Adrenal gland (tissue), 12 donors: ENCODE results near the gene TRIM52. TPM values are rescaled to one million over a fixed set of nuclear protein-coding genes. Genes with fewer than 3 reads are reported as not detected.

Experiments used
- DNase-seq, 7 donors: peaks; one replicate each; pipeline ENCODE4 v3.0.0-alpha.2; 2019 to 2020
- H3K27ac ChIP-seq, 5 donors: fragments of 200-600 bp; sonication (generic) in 4 of 5; 1 replicate in 3 of 5; 2 replicates in 2 of 5; pipeline versions ENCODE4 v1.5.1 to v1.8.0; 2016 to 2020; ENCODE audit warnings: mild to moderate bottlenecking in 1 of 5
- H3K27me3 ChIP-seq: fragments of 200-600 bp; 2 replicates; pipeline ENCODE4 v1.8.0; 2021
- H3K36me3 ChIP-seq, 2 donors: fragments of 200-600 bp; replicated peaks in 1 of 2; 1 replicate in 1 of 2; 2 replicates in 1 of 2; pipeline versions ENCODE4 v1.5.1 to v1.8.0; 2018 to 2022
- H3K4me1 ChIP-seq, 2 donors: fragments of 200-600 bp; replicated peaks in 1 of 2; 1 replicate in 1 of 2; 2 replicates in 1 of 2; pipeline versions ENCODE4 v1.5.1 to v1.8.0; 2018 to 2021
- H3K4me3 ChIP-seq, 4 donors: fragments of 200-600 bp; sonication (generic) in 3 of 4; one replicate each; pipeline ENCODE4 v1.5.1; 2016 to 2018
- H3K9me3 ChIP-seq, 3 donors: fragments of 200-600 bp; sonication (generic) in 1 of 3; replicated peaks in 1 of 3; 1 replicate in 2 of 3; 2 replicates in 1 of 3; pipeline versions ENCODE4 v1.5.1 to v1.8.0; 2016 to 2021
- POLR2A ChIP-seq, 2 donors: fragments of 450-650 bp; IDR thresholded peaks; one replicate each; pipeline ENCODE4 v1.6.1; 2017; ENCODE audit warnings: antibody characterized with exemption in 2 of 2, mild to moderate bottlenecking in 2 of 2, moderate library complexity in 1 of 2
- WGBS, 4 donors: extraction: QIAGEN DNeasy Blood & Tissue Kit in 2 of 4; methylation state at CpG; one replicate each; pipeline versions ENCODE4 v1.1.5 to v1.1.7; 2013 to 2017; 5-methylcytosine and 5-hydroxymethylcytosine counted together
- intact Hi-C, 2 donors: fragments of 100-400 bp; cut with DNase I; formaldehyde crosslinking; loops; one replicate each; pipeline versions ENCODE4 v1.14.1 to v1.15.0; 2022 to 2023
- polyA plus RNA-seq, 3 donors: library from polyadenylated mRNA; stranded (reverse); fragments of 200-250 nt in 2 of 3; fragments of 350-450 nt in 1 of 3; fragmentation: Illumina TruSeq in 1 of 3; extraction: RNeasy Lipid Tissue Mini Kit (QIAGEN cat#74804) in 1 of 3; gene quantifications; one replicate each; pipeline ENCODE4 v1.2.3, GENCODE V29; 2013 to 2014
- total RNA-seq, 9 donors: library from RNA; depleted of rRNA in 4 of 9; stranded (reverse); fragments of >200 nt in 4 of 9; fragments of 120-200 nt in 1 of 9; fragmentation: NEBNext Ultra II Directional in 1 of 9; extraction: Animal tissue kit (Norgen Biotek cat#: 25700) in 1 of 9; gene quantifications; one replicate each; pipeline versions ENCODE4 v1.1.0 to v1.2.4, GENCODE V29; 2013 to 2023
- TF ChIP-seq, protein P1 (sequence below), 6 experiments: fragments of 450-650 bp in 4 of 6; fragments of 200-600 bp in 2 of 6; sonication (generic) in 1 of 6; IDR thresholded peaks; 1 replicate in 5 of 6; 2 replicates in 1 of 6; pipeline versions ENCODE4 v1.5.1 to v1.8.0; 2016 to 2021; ENCODE audit warnings: antibody characterized with exemption in 6 of 6, mild to moderate bottlenecking in 2 of 6, moderate library complexity in 1 of 6
- donor health status: healthy with polysubstance abuse.
- donor health status: Bipolar disorder and iron deficiency.
- donor health status: DM: yes; HTN: yes; CAD: no.
- donor health status: DM: no; HTN: no; CAD: no.
- donor health status: DM: no; HTN: no; CAD: no.
- donor health status: DM: yes; HTN: yes; CAD: no.

Gene TRIM52
- total and polyA plus RNA-seq, 12 donors, result 7.8 to 23.9 (median 13.2) TPM

DNA sequence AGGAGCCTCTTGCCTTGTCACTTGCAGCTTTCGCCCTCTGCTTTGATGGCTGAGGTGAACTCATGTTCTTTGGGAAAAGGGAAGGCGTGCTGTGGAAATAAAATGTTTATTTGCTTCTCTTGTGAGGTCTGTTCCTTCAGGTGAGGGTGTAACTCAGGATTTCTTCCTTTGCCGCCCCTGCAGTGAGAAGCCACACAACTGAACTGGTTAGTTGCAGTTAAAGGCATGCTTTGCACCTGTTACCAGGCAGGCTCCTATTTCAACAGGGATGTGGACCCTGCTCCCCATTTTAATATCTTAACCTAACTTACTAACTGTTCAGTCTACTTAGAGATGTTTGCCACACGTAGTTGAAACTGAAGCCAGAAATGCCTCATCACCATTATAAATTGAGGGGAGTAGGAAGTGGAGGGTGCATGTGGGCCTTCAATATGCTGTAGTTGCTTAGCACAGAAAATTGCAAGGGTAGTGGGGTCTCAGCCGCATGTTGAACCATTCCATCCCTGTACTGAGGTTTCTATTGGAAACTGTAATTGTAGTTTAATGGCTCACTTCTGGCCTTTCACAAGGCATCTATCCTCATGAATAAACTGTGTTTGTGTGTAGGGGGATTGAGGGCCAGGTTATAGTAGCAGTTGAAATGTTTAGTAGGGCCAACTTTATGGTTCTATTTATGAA lies 25.1 kb downstream of the TRIM52 start:
- Histone ChIP-seq H3K27ac (no peak overlapping the region), H3K27me3 (no peaks in the 10 kb centered on the region), H3K4me3 (no peak overlapping the region), H3K4me1 (peaks cover 0 to 6% of the 10 kb centered on the region in 2 donors), H3K36me3 (peaks cover 4 to 91% of the 10 kb centered on the region in 2 donors), H3K9me3 (no peaks in the 10 kb centered on the region)
- no peak for TF ChIP-seq POLR2A (IDR thresholded peaks at IDR 0.05)
- TF ChIP-seq, protein P1, sequence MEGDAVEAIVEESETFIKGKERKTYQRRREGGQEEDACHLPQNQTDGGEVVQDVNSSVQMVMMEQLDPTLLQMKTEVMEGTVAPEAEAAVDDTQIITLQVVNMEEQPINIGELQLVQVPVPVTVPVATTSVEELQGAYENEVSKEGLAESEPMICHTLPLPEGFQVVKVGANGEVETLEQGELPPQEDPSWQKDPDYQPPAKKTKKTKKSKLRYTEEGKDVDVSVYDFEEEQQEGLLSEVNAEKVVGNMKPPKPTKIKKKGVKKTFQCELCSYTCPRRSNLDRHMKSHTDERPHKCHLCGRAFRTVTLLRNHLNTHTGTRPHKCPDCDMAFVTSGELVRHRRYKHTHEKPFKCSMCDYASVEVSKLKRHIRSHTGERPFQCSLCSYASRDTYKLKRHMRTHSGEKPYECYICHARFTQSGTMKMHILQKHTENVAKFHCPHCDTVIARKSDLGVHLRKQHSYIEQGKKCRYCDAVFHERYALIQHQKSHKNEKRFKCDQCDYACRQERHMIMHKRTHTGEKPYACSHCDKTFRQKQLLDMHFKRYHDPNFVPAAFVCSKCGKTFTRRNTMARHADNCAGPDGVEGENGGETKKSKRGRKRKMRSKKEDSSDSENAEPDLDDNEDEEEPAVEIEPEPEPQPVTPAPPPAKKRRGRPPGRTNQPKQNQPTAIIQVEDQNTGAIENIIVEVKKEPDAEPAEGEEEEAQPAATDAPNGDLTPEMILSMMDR (IDR thresholded peaks at IDR 0.05), result no peak
- intact Hi-C loops, result no loop called here
- DNase-seq, result no peak
- 67 to 85% (median 77%) methylated on average over 5 of the region's 5 CpGs for WGBS, 4 donors

DNA sequence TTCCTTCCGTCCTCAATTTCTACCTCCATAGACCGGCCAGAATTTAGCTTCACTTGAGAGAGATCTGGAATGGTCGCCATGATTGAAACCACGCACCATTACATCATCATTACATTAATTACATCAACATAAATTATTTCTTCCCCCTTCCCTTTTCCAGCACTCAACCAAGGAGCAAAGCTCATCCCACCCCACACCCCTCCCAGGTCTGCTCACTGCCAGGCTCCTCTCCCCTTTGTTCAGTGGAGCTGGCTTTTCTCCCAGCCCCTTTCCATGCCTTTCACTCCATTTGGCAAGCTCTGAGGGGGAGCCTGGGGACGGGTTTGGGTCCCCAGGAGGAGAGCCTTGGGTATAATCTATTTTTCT lies 25.6 kb downstream of the TRIM52 start:
- H3K9me3 ChIP-seq, result no peaks in the 10 kb centered on the region
- H3K27ac ChIP-seq, result no peak overlapping the region
- peaks cover 0 to 6% of the 10 kb centered on the region in 2 donors for H3K4me1 ChIP-seq
- DNase-seq, result no peak
- peaks cover 4 to 89% of the 10 kb centered on the region in 2 donors for H3K36me3 ChIP-seq
- WGBS, 4 donors, result 75 to 87% (median 84%) methylated on average over 5 of the region's 5 CpGs
- H3K4me3 ChIP-seq, result no peak overlapping the region
- TF ChIP-seq POLR2A (IDR thresholded peaks at IDR 0.05), result no peak
- TF ChIP-seq, protein P1 (IDR thresholded peaks at IDR 0.05), result no peak
- H3K27me3 ChIP-seq, result no peaks in the 10 kb centered on the region
- intact Hi-C loops, result no loop called here

DNA sequence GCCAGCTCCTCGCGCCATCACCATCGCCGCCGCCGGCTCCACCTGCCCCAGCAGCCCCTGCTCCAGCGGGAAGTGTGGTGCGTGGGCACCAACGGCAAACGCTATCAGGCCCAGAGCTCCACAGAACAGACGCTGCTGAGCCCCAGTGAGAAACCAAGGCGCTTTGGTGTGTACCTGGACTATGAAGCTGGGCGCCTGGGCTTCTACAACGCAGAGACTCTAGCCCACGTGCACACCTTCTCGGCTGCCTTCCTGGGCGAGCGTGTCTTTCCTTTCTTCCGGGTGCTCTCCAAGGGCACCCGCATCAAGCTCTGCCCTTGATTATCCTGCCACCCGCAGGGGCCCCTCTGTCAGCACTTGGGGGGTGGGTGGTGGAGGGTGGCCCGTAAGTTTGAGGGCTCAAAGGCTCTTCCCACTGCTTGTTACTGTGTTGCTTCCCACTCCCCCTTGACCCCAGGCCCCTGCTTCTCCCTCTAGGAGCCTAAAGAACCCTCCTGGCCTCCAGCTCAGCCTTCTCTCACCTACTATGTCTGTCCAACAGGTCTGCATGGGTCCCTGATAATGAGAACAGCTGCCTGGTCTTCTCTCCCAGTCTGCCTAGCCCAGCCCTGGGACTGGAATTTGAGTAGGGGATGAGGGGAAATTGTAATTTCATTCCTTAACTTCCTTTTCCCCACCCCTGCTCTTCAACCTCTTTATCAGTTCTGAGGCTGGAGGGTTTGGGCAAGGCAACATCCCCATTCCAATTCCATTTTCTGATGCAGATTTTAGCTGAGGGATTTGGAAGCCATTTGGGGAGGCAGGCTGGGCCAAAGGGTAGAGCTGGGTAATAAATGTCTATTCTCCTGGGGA lies 26.3 kb downstream of the TRIM52 start:
- peaks cover 4 to 83% of the 10 kb centered on the region in 2 donors for H3K36me3 ChIP-seq

More for the DNA sequence above, 26.3 kb downstream of the TRIM52 start:
- Histone ChIP-seq H3K9me3 (no peaks in the 10 kb centered on the region), H3K27me3 (no peaks in the 10 kb centered on the region), H3K27ac (no peak overlapping the region), H3K4me1 (no peaks in the 10 kb centered on the region), H3K4me3 (no peak overlapping the region)
- WGBS, 4 donors, result 43 to 78% (median 70%) methylated on average over 7 to 22 of the region's 22 CpGs
- no peak for DNase-seq
- intact Hi-C loops, result no loop called here
- TF ChIP-seq, protein P1 (IDR thresholded peaks at IDR 0.05), result no peak
- TF ChIP-seq POLR2A (IDR thresholded peaks at IDR 0.05), result no peak
